ENCODE results near the gene ARPP21.

Gene ARPP21

DNA sequence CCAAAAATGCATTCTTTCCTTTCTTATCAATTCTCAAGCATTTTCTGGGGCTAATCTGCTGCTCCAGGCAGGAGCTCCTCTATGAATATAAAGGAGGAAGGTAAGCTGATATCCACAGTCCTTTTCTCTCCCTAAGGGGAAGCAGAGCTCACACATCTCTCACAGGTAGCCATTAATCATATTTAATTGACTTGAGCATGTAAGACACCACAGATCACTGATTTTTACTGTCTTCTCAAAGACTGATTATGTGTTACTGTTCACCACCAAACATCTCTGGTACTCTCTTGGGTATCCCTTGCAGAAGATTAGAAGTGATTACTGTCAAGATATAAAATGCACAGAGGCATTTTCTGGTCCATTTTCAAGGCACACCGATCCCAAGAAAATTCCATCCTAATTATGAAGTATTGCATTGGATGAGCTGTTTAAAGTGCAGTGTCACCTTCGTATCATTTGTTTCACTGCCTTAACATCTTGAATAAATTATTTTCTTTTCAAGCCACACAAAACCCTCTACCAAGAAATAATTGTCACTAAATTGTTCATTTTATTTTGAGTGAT lies 100.7 kb downstream of the ARPP21 start:
- H3K27ac ChIP-seq (ENCODE audit: low read length), result no peak overlapping the region
- no peaks in the 10 kb centered on the region for H3K36me3 ChIP-seq (ENCODE audit: control insufficient read depth, low read depth, low read length)
- no peak overlapping the region for H3K4me3 ChIP-seq (ENCODE audit: low read length)
- no peak overlapping the region for H3K9ac ChIP-seq (ENCODE audit: low read length)
- H3K27me3 ChIP-seq (ENCODE audit: control insufficient read depth, insufficient read depth, low read length), result peaks cover 18% of the 10 kb centered on the region
- peaks cover 14% of the 10 kb centered on the region for H3K4me1 ChIP-seq (ENCODE audit: control insufficient read depth, low read depth, low read length)
- H3K9me3 ChIP-seq (ENCODE audit: control insufficient read depth, low read depth, low read length), result no peaks in the 10 kb centered on the region

DNA sequence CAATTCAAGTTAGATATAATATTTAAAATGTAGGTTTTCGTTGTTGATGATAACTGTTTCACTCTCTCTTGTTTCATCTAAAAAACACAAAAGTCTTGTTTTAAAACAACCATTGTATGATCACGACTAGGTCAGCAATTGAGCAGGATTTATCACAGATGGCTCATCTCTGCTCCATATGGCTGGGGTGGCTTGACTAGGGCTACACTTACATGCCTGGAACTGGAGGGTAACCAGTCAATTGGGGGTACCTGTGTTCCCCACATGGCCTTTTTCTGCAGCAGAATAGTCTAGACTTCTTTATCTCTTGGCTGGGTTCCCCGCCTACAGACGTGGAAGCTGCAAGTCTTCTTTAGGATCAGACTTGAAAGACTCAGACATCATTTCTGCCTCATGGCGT lies 103.9 kb downstream of the ARPP21 start:
- Histone ChIP-seq H3K36me3 (ENCODE audit: control insufficient read depth, low read depth, low read length) (no peaks in the 10 kb centered on the region), H3K27ac (ENCODE audit: low read length) (no peak overlapping the region), H3K4me3 (ENCODE audit: low read length) (no peak overlapping the region), H3K27me3 (ENCODE audit: control insufficient read depth, insufficient read depth, low read length) (peaks cover 38% of the 10 kb centered on the region), H3K9ac (ENCODE audit: low read length) (no peak overlapping the region), H3K4me1 (ENCODE audit: control insufficient read depth, low read depth, low read length) (peaks cover 14% of the 10 kb centered on the region), H3K9me3 (ENCODE audit: control insufficient read depth, low read depth, low read length) (no peaks in the 10 kb centered on the region)

DNA sequence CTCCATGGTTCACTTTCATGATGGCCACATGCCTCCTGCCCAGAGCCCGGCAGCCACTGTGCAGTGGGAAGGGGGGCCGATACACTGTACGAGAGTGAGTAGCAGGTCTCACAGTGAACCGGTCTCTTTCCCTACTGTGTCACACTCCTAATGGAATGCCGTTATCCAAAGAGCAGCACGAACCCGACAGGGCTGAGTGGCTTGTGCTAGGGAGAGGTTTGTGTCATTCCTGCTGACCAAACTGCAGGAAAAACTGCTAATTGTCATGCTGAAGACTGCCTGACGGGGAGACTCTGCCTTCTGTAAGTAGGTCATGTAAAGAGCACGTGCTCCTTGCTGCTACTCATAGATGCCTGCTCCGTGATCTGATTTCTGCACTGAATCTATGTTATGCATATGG lies 105.1 kb downstream of the ARPP21 start:
- Histone ChIP-seq H3K36me3 (ENCODE audit: control insufficient read depth, low read depth, low read length) (no peaks in the 10 kb centered on the region), H3K27me3 (ENCODE audit: control insufficient read depth, insufficient read depth, low read length) (peaks cover 38% of the 10 kb centered on the region), H3K9me3 (ENCODE audit: control insufficient read depth, low read depth, low read length) (no peaks in the 10 kb centered on the region), H3K9ac (ENCODE audit: low read length) (no peak overlapping the region), H3K4me1 (ENCODE audit: control insufficient read depth, low read depth, low read length) (peaks cover 18% of the 10 kb centered on the region), H3K4me3 (ENCODE audit: low read length) (peak overlapping the region; percentile 25), H3K27ac (ENCODE audit: low read length) (no peak overlapping the region)

DNA sequence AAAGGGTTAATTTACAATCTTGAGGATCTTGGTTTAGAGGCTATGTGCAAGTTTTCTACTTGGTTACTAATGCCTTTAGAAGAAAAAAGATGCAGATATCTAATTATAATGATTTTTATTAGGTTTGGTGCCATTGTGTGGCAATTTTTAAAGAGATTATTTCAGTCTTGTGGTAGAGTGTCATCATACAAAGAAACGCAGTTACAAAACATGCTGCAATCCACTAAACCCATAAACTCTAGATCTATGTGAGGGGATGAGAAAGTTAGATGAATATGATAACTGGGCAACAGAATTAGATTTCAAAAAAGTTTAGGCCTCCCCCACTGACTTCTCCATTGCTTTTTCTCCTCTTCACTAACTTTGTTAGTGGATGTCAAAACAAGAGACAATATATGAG lies 106.0 kb downstream of the ARPP21 start:
- Histone ChIP-seq H3K4me3 (ENCODE audit: low read length) (no peak overlapping the region), H3K9me3 (ENCODE audit: control insufficient read depth, low read depth, low read length) (no peaks in the 10 kb centered on the region), H3K27ac (ENCODE audit: low read length) (no peak overlapping the region), H3K36me3 (ENCODE audit: control insufficient read depth, low read depth, low read length) (no peaks in the 10 kb centered on the region), H3K4me1 (ENCODE audit: control insufficient read depth, low read depth, low read length) (peaks cover 18% of the 10 kb centered on the region), H3K9ac (ENCODE audit: low read length) (no peak overlapping the region), H3K27me3 (ENCODE audit: control insufficient read depth, insufficient read depth, low read length) (peaks cover 38% of the 10 kb centered on the region)

GRCh38 chr3:35745802-35746484 lies 106.6 kb downstream of the ARPP21 start:
- Histone ChIP-seq H3K27ac (ENCODE audit: low read length) (no peak overlapping the region), H3K9me3 (ENCODE audit: control insufficient read depth, low read depth, low read length) (no peaks in the 10 kb centered on the region), H3K4me3 (ENCODE audit: low read length) (no peak overlapping the region), H3K9ac (ENCODE audit: low read length) (no peak overlapping the region), H3K4me1 (ENCODE audit: control insufficient read depth, low read depth, low read length) (peaks cover 22% of the 10 kb centered on the region), H3K27me3 (ENCODE audit: control insufficient read depth, insufficient read depth, low read length) (peaks cover 38% of the 10 kb centered on the region), H3K36me3 (ENCODE audit: control insufficient read depth, low read depth, low read length) (no peaks in the 10 kb centered on the region)

- Histone ChIP-seq H3K4me1 (ENCODE audit: control insufficient read depth, low read depth, low read length) (peaks cover 27% of the 10 kb centered on the region), H3K36me3 (ENCODE audit: control insufficient read depth, low read depth, low read length) (no peaks in the 10 kb centered on the region), H3K4me3 (ENCODE audit: low read length) (no peak overlapping the region), H3K9me3 (ENCODE audit: control insufficient read depth, low read depth, low read length) (no peaks in the 10 kb centered on the region), H3K27me3 (ENCODE audit: control insufficient read depth, insufficient read depth, low read length) (peaks cover 38% of the 10 kb centered on the region), H3K9ac (ENCODE audit: low read length) (no peak overlapping the region), H3K27ac (ENCODE audit: low read length) (no peak overlapping the region)
Observed at GRCh38 chr3:35746492-35746891, 107.2 kb downstream of the ARPP21 start.

- H3K4me3 ChIP-seq (ENCODE audit: low read length), result no peak overlapping the region
- no peak overlapping the region for H3K9ac ChIP-seq (ENCODE audit: low read length)
- no peaks in the 10 kb centered on the region for H3K9me3 ChIP-seq (ENCODE audit: control insufficient read depth, low read depth, low read length)
- peaks cover 27% of the 10 kb centered on the region for H3K4me1 ChIP-seq (ENCODE audit: control insufficient read depth, low read depth, low read length)
- no peaks in the 10 kb centered on the region for H3K36me3 ChIP-seq (ENCODE audit: control insufficient read depth, low read depth, low read length)
- H3K27me3 ChIP-seq (ENCODE audit: control insufficient read depth, insufficient read depth, low read length), result peaks cover 37% of the 10 kb centered on the region
- no peak overlapping the region for H3K27ac ChIP-seq (ENCODE audit: low read length)
Observed at GRCh38 chr3:35748144-35748543, 108.8 kb downstream of the ARPP21 start.

DNA sequence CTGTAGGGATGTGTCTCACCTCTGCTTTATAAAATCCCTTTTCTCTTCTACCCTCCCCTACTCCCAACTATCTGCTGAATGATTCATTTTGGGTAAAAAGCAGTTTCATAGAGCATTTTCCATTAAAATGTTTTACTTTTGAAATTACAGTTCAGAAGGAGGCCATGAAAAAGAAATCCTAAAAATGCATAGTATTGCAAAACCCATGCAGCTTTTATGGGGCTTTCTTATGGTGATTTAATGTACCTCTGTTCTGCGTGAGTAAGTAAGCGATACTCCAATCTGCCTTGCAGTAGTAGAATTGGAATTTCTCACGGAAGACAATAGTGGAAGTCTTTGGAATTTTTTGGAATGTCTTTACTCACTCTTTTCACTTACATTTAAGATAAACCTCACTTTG lies 111.9 kb downstream of the ARPP21 start:
- Histone ChIP-seq H3K4me3 (ENCODE audit: low read length) (no peak overlapping the region), H3K27ac (ENCODE audit: low read length) (no peak overlapping the region), H3K9me3 (ENCODE audit: control insufficient read depth, low read depth, low read length) (no peaks in the 10 kb centered on the region), H3K27me3 (ENCODE audit: control insufficient read depth, insufficient read depth, low read length) (peaks cover 8% of the 10 kb centered on the region), H3K4me1 (ENCODE audit: control insufficient read depth, low read depth, low read length) (peaks cover 13% of the 10 kb centered on the region), H3K36me3 (ENCODE audit: control insufficient read depth, low read depth, low read length) (no peaks in the 10 kb centered on the region), H3K9ac (ENCODE audit: low read length) (no peak overlapping the region)

DNA sequence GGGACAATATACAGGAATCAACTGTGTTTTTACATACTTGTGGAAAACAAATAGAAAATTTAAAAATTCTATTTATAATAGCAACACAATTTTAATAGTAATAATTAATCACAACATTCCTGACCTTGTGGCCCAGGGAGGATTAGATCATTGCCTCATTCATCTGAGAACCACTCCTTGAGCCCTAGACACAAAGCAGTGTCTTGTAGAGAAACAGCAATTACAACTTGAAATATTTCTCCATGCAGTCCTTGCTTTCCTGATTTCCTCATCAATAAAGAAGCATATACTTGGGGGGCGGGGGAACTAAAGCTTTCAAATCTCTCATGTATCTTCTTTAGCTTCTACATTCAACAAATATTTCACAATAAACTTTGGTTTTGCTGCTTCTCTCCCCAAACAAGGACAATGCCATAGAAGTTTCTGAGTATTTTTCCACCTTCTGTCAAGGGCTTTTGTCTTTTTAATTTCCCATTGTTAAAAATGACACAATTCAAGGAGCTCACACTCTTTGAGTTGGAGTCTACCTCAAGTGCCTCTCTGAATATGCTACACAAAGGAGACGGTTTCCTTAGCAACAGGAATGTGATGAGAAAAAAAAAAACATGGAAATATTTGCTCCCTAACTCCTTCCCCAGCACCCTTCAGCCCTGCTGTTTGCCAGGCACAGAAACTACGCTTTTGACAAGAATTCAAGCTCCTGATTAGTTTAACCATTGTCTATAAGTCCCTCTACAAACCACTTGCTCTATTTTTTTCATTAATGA lies 118.8 kb downstream of the ARPP21 start:
- Histone ChIP-seq H3K27me3 (ENCODE audit: control insufficient read depth, insufficient read depth, low read length) (no peaks in the 10 kb centered on the region), H3K4me3 (ENCODE audit: low read length) (no peak overlapping the region), H3K27ac (ENCODE audit: low read length) (peak overlapping the region; percentile 24), H3K9ac (ENCODE audit: low read length) (no peak overlapping the region), H3K4me1 (ENCODE audit: control insufficient read depth, low read depth, low read length) (peaks cover 16% of the 10 kb centered on the region), H3K9me3 (ENCODE audit: control insufficient read depth, low read depth, low read length) (no peaks in the 10 kb centered on the region), H3K36me3 (ENCODE audit: control insufficient read depth, low read depth, low read length) (no peaks in the 10 kb centered on the region)

GRCh38 chr3:35760146-35760545 lies 120.8 kb downstream of the ARPP21 start:
- Histone ChIP-seq H3K9me3 (ENCODE audit: control insufficient read depth, low read depth, low read length) (no peaks in the 10 kb centered on the region), H3K4me1 (ENCODE audit: control insufficient read depth, low read depth, low read length) (peaks cover 16% of the 10 kb centered on the region), H3K27ac (ENCODE audit: low read length) (no peak overlapping the region), H3K9ac (ENCODE audit: low read length) (no peak overlapping the region), H3K36me3 (ENCODE audit: control insufficient read depth, low read depth, low read length) (no peaks in the 10 kb centered on the region), H3K4me3 (ENCODE audit: low read length) (no peak overlapping the region), H3K27me3 (ENCODE audit: control insufficient read depth, insufficient read depth, low read length) (no peaks in the 10 kb centered on the region)

DNA sequence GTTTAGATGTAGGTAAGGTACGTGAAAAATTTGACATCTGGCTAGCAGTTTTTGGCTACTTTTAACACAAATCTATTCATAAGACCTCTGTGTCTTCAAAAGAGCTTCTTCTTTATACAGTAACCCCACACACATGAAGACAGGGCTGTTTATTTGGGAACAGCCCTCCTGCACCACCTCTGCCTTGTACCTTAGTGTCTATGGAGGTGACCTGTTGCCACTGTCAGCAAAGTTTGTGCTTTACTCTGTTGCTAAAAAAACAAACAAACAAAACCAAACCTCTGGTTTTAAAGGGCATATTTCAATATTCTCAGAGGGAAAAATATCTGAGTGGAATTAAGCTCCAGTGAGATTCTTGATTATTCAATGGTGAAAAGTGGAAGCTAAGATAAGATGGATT lies 122.0 kb downstream of the ARPP21 start:
- no peak overlapping the region for H3K4me3 ChIP-seq (ENCODE audit: low read length)
- H3K4me1 ChIP-seq (ENCODE audit: control insufficient read depth, low read depth, low read length), result peaks cover 19% of the 10 kb centered on the region
- no peaks in the 10 kb centered on the region for H3K9me3 ChIP-seq (ENCODE audit: control insufficient read depth, low read depth, low read length)
- H3K9ac ChIP-seq (ENCODE audit: low read length), result no peak overlapping the region
- no peaks in the 10 kb centered on the region for H3K27me3 ChIP-seq (ENCODE audit: control insufficient read depth, insufficient read depth, low read length)
- no peaks in the 10 kb centered on the region for H3K36me3 ChIP-seq (ENCODE audit: control insufficient read depth, low read depth, low read length)
- H3K27ac ChIP-seq (ENCODE audit: low read length), result no peak overlapping the region

All from iPS-18a (cell line).